HG03097 (cell line): ENCODE data around the gene RNLS.

ENCODE experiments used
- ATAC-seq: cut with Tn5 transposase; IDR thresholded peaks from one replicate; pipeline ENCODE4 v1.9.1; 2021; ENCODE audit not compliant: unreplicated experiment, low FRiP score

The RNLS gene

DNA sequence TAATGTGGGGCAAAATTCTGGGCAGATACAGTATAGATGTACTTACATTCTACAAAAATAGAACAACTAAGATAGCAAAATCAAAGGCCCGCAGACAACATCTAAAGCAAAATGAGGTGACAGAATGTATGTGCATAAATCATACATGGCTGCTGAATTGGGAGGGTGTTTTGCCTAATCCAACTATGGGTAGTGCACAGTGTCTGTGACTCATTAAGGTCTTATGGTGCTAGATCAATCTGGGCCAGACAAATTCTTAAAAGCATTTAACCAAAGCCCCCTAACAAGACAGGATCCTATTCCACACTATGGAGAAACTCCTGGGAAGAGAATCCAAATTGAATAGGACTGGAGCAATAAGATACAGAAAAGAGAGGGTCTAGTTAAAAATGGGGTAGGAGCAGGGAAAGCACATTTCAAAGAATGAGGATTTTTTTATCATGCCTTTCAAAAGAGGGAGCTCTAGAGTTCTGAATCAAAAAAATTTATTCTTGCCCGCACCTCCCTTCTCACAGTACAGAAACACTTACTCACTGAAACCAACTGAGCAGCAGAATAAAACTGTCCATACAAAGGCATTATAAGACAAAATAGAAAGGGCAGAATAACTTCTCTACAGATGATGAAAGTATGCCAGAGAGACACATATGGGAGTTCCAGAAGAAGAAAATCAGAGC, 181.3 kb downstream of the RNLS start:
- no peak for ATAC-seq

DNA sequence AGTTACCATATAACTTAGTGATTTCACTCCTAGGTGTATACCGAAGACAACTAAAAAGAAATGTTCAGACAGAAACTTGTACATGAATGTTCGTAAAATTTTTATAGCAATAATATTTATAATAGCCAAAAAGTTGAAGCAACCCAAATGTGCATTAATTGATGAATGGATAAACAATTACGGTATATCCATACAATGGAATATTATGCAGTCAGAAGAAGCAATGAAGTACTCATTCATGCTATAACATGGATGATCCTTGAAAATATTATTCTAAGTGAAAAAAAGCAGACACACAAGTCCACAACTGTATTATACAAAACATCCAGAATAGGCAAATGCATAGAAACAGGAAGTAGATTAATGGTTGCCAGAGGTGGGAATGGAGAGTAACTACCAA, 183.9 kb downstream of the RNLS start:
- no peak for ATAC-seq

DNA sequence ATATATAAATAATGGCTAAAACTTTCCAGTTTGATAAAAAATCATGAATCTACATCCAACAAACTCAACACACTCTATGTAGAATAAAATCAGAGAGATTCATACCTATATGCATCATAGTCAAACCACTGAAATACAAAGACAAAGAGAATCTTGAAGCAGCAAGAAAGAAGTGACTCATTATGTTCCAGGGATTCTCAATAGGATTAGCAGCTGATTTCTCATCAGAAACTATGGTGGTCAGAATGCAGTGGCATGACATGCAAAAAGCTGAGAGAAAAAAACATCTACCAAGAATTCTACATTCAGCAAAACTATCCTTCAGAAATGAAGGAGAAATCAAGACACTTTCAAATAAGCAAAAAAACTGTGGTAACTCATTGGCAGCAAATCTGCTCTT, 187.4 kb downstream of the RNLS start:
- ATAC-seq, result no peak

DNA sequence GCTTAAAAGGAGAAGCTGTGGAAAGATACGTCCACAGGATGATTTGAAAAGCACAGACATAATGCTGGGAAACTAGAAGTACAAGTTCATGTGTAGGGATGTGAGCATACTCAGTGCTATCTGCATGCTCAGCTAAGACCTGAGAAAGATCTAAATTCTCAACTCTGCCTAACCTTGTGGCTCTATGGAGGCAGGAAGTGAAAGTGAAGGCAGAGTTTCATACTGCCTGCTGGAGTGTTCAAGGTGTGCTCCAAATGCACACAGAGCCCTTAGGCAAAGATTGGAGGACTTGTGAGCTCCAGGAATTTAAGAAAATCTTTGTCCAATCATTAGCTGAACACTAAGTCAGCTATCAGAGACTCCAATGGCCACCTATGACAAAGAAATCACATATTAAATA, 190.9 kb downstream of the RNLS start:
- peak; percentile 67 for ATAC-seq

DNA sequence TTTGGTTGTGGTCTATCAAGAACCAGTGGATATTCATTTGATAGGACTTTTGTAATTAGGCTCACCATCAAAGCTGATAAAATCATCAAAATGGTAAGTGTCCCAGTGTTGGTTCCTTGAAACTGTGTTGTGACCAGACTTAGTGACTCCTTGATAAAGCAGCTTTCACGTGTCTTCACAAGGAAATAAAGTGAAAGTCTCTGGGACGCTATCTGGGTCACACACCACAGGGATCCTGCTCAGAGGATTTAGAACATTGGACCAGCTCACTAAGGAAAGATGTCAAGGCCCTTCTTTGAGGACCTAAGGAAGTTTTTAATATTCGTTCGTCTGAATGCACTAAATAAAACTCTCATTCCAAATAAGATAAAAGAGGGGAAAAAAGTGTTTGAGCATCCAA, 193.1 kb downstream of the RNLS start:
- no peak for ATAC-seq

DNA sequence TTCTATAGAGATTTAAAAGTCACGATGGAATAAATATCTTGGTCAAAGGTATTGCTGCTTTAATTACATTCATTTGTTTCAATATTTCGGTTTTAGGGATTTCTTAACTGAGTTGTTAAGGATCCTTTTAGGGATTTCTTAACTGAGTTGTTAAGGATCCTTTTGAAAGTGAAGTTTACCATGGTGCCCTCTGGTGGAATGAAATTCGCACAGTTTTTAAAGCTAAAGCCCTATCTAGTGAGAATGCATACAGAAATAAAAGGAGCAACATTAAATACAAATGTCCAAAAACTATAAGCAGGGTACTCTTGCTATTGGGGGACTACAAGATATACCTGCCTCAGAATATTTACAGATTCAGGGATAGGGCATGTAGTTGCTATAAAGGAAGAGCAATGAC, 193.7 kb downstream of the RNLS start:
- no peak for ATAC-seq

DNA sequence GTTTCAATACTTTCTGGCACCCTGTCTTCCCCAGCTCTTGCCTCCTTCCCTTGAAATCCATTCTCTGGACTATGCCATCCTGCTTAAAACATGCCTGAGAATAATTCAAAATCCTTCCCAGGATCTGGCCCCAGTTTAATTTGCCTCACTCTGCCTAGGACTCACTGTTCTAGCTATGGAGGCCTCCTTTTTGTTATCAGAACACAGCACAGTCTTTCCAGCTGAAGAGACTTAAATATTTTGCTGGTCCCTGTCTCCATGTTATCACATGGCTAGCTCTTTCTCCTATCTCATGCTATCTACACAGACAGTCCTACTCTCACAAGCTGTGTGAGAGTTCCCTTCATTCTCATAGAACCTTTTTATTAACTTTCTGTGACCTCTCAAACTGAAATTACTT, 194.8 kb downstream of the RNLS start:
- no peak for ATAC-seq

DNA sequence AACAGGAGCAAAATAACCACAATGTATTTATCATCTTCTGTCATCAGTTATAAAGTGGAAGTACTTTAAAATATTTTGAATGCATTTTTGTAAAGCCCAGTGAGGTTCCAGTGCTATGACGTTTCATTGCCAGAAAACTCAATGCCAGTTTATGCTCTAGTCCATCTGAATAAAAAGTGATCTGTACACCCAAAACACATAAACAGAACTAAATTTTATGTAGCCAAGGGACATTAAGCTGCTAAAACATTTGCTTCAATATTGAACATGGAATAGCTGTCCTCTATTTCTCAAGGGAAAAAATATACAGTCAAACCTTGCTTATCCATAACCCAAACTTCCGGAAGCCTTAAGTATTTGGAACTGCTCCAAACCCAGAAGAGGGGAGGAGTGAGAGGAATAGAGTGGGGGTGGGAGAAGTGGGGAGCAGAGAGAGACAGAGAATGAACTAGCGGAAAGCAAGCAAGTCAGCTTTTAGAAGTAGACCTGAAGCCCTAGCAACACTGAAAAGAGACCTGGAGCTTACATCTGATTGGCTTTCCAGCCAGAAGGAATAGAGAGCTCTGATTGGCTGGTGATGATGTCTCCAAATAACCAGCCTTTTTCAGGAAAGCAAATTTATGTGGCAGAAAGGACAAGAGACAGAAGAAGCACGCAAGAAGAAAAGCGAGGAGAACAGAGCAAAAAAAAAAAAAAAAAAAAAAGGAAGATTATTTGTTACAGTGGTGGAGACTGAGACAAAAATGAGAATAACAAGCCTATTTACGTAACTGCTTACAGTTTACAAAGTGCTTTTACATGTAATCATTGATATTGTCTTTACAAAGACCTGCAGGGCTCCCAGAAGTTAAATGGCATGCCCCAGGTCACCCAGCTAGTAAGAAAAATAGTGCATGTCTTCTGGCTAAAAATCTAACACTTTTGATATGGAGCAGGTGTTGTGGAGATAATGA, 196.0 kb downstream of the RNLS start:
- ATAC-seq, result peak; percentile 36

DNA sequence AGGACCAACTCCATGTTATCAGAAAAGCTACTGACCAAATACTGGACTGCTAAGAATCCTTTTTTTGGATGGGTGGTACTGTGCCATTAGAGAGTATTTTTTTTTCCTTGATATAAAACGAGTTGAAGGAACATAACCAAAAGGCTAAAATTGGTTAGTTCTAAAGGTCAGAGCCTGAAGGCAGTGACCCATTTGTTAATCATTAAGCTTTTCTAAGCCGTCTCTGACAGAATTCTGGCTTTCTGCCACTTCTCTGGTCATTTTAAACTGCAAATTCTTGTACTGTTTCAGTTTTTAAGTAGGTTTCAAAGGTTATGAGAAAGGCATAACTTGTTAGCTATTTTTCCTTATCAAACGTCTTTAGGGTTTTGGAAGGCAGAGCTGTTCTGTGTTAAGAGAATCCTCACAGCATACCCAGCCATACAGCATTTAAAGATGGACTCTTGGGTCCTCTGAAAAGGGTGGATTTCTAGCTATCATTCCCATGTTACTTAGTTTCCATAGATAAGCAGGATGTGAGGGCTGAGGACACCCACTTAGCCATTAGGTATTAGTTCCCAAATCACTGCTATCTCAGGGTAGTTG, 196.8 kb downstream of the RNLS start:
- peak; percentile 42 for ATAC-seq

DNA sequence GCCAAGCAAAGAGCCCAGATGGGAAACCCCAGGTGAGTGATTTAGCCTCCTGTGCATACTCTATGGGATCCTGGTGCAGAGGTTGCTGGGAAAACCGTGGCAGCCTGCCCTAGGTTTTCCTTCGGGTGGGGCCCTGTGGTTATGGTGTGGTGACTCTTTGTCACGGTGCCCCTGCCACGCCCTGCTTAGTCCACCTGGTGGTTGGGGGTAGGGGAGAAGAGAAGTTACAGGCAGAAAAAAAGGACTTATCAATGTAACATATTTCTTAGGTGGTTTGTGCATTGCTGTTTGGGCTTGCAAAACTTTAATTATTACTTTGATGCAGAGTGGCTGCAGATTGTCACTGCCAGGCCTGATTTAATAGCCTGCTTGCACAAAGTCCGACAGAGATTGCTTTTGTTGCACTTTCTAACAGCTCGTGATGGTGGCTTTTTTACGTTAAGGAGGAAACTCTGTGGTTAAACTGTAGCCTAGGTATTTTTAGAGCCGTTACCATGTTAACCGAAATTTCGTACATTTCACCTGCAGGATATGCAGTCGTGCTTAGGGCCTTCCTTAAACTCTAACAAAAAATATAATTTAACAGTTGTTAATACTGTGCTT, 197.4 kb downstream of the RNLS start:
- ATAC-seq, result peak; percentile 46

DNA sequence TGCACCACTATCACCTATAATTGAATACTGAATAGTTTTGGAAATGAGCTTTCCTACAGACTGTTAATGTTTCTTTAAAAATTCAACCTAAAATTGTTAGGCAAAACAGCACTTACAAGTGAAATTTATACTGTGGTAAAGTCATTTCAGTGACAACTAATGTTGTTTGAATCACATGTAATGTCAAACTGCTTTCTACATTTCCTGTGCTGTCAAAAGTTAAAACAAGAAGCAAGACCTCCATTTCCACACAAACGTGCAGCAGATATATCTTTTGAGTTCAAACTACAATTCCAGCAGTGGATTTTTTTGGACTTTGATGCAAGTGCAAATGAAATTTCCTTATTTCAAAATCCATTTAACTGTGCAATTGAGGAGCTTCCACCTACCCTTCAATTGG, 199.8 kb downstream of the RNLS start:
- no peak for ATAC-seq

DNA sequence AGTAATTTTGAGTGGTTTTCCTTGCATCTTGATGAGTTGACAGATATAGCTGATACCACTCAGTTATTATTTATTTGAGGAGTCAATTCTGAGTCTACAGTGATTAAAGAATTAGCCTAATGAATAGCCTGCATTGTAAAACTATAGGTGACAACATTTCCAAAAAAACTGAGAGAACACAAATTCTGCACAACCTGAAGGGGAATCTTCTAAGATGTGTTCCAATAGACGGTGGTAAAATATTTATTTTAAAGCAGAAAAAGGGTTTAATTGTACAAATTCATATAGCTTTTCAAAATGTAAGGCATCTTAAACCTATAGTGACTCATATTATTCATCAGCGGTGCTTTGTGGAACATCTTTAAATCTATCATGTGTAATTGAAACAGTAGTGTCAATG, 200.4 kb downstream of the RNLS start:
- ATAC-seq, result no peak

DNA sequence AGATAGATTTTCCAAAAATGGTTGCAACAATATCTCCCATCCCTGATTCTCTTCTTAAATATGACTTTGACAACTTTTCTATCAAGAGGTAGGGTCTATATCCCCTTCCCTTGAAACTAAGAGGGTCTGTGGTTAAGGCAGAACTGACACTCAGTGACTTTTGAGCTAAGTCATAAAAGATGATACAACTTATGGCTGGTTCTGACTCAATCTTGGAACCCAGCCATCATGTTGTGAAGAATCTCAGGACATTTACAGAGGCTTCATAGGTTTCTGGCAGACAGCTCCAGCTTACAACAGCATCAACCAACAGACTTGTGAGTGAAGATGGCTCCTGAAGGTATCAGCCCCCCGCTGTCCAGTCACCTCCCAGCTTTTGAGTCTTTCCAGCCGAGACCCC, 203.5 kb downstream of the RNLS start:
- ATAC-seq, result no peak

DNA sequence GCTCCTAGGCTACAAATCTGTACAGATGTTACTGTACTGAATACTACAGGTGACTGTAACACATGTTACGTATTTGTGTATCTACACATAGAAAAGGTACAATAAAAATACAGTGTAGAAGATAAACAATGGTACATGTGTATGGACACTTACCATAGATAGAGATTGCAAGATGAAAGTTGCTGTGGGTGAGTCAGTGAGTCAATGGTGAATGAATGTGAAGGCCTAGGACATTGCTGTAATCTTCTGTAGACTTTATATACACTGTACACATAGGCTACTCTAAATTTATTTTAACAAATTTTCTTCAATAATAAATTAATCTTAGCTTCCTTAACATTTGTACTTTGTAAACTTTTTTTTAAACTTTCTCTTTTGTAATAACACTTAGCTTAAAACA, 205.6 kb downstream of the RNLS start:
- no peak for ATAC-seq

DNA sequence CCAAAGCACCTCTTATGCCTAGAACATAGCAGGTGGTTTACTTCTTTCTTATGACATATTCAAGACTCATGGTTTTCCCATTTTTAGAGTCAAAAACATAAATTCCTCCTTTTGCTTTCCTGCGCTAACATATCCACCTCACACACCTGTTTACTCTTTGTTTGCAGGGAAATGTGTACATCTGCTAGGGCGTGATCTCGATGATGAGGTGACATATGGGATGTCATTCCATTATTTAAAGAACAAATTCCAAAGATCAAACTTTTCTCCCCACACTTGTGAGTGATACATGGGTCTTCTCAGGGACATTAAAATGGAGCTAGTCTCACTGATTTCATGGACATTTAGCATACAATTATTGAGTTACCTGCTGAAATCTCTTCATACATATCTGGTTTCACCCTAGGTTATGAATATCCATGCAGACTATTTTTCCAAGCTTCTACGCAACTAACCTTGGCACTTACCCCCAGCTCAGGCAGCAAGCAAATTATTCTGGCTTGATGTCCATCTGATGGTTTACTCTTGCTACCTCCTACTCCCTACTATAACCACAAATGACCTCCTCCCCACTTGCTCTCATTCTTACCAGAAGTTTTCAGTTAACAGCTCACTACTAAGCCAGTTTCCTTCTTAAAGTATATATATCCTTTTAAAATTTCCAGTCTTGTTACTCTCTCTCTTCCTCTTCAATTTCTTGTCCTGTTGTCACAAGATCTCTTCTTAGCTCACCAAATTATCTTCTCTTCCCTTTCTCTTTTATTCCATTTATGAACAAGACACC, 208.5 kb downstream of the RNLS start:
- ATAC-seq, result no peak

DNA sequence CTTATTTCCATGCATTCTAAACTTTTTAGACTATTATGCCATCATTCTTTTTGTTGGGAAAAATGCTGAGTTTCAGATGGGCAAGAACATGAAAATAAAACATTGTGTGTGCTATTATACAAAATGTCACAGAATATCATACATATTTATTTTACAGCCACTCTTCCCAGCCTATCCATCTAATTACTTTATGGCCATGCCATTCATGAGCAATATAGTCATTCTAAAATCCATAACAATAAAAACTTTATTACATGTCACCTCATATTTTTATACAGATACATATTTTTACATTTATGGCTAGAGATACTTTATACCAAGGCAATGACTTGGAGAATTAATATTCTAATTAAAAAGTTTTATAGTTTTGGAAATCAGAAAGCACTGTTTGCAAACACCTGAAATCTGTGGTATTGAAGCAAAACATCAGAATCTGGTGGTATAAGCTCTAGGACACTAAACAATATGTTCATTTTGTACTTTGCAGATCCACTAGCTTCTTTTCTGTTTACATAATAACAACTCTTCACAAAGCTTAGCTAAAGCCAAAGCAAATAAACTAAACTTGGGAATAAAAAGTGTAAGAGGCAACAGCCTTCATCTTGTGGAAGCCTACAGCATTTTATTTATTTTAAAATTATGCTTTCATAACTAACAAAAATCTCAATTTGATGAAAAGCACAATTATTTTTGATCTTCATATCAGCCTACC, 210.1 kb downstream of the RNLS start:
- ATAC-seq, result no peak

DNA sequence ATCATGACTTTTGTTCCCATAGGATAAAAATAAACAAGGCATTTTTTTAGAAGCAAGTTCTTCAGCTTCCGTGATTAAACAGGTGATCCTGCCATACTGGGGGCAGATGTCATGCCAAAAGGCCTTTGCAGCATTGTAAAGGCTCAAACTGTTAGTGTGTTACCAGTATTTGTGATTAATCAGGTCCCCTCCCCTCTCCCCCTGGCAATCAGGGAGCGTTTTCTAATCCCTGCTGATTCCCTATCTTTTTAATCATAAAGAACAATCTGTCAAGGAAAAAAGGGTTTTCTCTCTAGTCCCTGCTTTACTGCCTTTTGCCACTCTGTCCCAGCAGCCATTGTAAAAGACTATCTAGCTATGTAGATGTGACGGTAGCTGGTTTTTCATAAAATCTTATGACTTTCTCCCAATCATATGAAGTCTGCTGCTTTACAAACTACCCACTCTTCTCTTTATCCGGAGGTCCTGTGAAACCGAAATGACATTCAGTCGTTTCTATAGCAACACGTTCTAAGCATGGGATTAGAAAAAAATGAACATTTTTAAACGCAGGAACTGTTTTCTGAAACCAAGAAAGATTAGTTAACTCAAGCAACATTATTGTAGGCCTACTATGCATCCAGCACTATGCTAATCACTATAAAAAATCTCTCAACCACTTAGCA, 210.9 kb downstream of the RNLS start:
- no peak for ATAC-seq

DNA sequence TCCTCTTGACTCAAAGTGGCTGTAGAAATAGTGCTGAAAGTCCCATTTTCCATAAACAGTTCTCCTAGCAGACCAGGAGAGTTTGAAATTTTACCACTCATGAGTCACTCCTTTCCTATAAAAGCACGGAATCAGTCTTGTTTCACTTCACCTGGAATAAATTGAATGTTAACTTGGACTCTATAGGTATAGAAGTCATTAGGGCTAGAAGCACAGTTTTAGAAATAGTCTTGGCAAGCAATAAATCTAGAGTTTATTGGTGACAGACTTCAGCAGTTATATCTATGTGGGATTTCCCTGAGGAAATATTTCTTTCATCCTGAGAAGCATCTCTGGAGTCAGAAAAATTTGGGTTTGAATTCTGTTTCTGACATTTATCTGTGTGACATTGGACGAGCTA, 212.4 kb downstream of the RNLS start:
- no peak for ATAC-seq

DNA sequence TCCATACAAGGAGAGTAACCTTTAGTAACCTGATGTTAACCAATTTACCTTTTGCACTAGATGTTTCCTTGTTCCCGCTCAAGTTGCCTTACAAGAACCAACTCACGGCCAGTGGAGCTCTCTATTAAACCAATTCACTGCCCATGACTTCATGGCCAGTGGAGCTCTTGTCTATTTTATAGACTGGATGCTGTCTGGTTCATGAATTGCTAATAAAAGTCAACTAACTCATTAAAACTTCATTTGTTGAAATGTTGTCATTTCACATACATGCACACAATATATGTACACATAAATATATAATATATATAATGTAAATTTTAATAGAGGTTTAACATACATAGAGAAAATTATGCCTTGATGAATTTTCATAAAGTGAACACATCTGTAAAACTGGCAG, 216.3 kb downstream of the RNLS start:
- ATAC-seq, result no peak
